IPS-NIHi7 (cell line): Measurements from ENCODE around the gene F7.

Experiments
- DNase-seq: peaks from one replicate; pipeline ENCODE4 v3.0.0; 2012; ENCODE audit warnings: mixed read lengths; ENCODE audit errors: extremely low spot score

Gene F7

GRCh38 chr13:113086991-113087922, 18.3 kb upstream of the F7 start:
- DNase-seq = no peak

- DNase-seq = no peak
Observed at GRCh38 chr13:113087923-113088690, 17.5 kb upstream of the F7 start.

DNA sequence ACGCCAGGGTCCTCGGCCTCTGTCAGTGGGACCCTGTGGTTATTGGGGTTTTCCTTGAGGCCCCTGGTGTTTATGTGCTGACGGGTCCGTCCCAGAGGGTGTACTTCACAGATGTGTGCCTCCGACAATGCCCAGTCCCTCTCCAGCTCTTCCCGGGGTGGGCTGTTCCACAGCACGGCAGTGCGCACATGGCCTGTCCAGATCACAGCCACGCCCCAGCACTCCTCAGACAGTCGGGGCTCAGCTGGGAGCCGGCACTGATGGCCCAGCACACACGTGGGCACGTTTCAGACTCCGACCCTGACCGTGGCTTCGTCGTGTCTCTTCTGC, 16.9 kb upstream of the F7 start:
- no peak for DNase-seq

- DNase-seq = peak; percentile 53
Observed at GRCh38 chr13:113089693-113090414, 15.7 kb upstream of the F7 start.

DNA sequence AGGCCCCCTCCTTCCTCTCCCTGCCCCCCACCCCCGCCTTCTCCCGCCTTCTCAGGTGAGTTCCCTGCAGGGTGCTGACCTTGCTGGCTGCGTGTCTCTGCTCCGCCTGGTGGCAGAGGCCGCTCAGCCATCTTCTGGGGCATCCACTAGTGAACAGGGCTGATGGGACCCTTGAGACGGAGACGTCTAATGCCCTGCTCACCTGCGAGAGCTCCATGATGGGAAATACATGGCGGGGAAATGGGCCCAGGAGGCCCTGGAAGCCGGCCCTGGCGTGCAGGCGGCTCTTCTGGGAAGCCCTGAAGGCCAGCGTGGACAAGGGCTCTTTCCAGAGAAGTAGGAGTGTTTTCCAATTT, 15.2 kb upstream of the F7 start:
- peak; percentile 83 for DNase-seq

- DNase-seq = no peak
Observed at GRCh38 chr13:113090806-113091205, 14.8 kb upstream of the F7 start.

DNA sequence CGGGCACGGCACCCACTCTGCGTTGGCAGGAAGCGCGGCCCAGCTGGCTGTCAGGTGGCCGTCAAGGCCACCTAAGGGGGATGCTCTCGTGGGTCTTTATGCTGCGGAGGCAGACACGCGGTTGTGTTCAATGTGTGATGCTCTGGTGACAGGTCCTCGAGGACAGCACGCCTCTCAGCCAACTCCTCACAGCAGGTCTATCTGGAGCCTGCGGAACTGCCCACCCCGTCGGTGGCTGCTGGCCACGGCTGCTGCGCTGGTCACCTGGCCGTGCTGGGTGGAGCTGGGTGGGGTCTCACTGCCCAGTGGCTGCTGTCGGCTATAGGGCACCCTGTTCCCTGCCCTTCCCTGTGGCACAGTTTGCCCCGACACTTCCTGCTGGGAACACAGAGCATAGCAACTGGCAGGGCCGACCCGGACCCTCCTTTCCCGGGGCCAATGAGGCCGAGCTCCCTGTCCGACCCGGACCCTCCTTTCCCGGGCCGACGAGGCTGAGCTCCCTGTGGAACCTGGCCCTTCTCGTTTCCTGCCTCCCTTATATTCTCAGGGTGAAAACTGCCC, 14.3 kb upstream of the F7 start:
- DNase-seq = no peak

GRCh38 chr13:113091891-113092775, 13.5 kb upstream of the F7 start:
- DNase-seq = no peak

DNA sequence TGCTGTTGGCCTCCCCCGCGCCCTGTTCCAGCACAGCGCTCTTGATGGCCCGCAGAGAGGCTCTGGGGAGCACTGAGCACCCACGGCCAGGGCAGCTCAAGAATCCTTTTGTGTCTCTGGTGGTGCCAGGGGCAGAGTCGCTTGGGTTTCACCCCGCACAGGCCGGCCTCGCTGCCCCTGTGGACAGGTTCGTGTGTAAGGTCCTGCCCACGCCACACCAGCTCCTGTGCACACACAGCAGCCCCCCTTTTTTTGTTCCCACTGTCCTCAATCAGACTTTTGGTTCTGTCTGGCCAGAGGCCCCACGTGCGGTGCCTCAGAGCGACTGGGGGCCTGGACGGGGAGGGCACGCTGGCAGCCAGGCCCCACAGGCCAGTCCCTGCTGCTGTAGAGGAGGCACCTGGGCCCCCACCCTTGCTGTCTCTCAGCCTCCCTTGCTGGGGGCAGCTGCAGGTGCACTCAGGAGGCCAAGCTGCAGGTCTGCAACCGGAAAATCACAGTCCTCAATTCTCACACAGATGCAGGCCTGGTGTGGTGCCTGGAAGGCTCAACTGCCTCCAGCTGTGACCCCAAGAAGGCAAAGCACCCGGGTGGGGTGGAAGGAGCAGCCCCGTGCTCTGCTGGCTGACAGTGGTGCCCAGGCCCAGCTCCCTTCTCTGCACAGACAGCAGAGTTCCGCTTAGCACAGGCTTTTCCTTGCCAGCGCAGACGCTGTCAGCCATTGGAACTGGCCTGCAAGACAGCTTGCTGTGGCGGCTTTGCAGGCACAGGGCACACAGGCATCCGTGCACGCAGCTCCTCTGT, 12.6 kb upstream of the F7 start:
- no peak for DNase-seq

DNA sequence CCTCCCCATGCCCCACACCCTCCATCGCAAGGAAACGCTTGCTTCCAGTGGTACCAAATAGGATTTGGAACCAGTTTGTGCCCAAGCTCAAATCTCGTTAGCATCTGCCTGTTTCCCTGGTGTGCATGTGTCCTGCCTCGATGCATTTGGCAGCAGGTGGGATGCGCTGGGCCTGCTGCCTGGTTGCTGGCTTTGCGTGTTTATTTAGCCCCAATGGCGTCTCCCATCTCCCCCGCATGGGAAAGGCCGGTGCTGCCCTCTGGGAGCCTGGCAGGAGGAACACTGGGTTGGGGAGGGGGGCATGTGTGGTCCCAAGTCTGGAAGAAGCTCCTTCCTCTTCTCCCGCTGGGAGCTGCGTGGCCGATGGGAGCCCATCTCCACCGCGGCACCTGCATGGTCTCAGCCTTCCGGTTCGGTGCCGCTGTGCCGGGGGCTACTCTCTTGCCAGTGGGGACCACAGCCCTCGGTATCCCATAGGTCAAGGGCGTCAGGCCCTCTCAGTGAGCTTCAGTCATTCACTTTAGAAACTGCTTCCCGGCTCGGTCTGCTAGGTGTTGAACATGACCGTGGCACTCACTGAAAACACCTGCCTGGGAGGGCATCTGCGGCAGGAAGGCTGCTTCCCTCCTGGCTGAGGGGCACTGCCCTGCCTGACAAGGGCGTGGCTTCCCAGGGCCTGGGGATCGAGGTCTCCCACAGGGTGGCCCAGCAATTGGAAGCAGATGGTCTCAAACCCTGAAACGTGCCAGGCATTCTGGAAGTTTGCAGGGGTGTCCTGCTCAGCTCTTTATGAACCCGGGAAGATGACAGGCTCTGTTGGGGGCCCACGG, 11.8 kb upstream of the F7 start:
- no peak for DNase-seq

- no peak for DNase-seq
Observed at GRCh38 chr13:113094410-113094800, 11.2 kb upstream of the F7 start.

GRCh38 chr13:113095146-113096051, 10.2 kb upstream of the F7 start:
- DNase-seq = no peak

DNA sequence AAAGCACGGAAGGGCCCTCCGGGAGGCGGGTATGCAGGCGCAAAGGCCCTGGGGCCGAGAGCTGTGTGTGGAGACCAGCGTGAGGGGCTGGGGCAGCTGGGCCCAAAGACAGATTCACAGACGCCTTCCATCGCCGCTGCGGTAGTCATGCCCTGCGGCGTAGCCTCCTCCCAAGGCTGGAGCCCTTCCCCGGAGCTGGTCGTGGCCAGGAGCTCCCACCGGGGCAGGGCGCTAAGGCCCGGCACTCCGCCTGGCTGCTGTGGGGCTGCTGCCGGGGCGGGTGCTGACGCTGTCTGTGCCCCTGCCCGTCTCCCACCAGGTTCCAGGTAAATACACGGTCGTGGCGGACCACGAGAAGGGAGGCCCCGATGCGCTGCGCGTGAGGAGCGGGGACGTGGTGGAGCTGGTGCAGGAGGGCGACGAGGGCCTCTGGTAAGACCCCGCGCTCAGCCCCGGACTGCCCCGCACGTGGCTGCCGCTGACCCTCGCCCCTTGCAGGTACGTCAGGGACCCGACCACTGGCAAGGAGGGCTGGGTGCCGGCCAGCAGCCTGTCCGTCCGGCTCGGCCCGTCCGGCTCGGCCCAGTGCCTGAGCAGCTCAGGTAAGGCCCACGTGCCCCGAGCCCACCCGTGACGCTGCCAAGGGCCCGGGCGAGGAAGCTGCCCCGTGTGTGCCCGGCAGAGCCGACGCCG, 9.4 kb upstream of the F7 start:
- DNase-seq = no peak

GRCh38 chr13:113096745-113097305, 8.8 kb upstream of the F7 start:
- DNase-seq = no peak

DNA sequence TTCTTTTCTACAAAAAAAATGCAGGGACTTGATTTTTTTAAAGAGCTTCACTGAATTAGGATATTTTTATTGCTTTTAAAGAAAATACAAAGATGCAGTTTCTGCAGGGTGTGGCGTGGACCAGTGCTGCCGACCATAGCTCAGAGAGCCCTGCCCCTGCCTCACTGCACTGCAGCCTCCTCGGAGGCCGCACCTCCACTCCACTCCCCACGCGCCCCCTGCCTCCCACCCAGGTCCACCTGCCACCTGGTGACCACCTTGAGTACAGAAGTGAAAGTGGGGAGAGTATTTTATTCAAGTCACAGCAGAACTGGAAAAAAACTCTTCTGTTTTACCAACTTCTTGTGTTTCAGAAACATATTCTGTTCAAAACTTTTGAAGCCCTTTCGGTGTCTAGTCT, 7.9 kb upstream of the F7 start:
- DNase-seq = no peak

DNA sequence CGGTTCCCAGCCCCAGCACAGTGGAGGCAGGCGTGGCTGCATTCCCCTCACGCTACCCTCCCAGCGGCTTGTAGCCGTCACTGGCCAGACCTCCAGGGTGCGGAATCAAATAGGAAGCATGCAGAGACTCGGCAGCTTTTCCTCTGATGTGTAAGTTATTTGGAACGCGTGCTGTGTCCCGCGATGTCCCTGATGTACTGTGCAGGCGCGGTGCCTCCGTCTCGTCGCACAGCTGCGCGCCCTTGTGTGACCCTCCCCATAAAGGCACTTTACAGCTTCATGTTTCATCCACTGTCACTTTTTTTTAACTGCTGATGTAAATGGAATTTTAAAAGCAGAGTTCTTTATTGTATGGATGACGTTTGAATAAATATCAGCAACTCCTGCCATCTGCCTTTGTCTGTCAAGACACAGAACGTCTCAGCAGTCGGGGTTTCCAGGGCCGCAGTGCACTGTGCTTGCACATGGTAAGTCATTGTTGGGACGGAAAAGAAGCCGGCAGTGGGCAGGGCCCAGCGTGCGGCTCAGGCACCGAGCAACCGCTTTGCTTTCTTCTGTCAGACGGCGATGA, 7.3 kb upstream of the F7 start:
- no peak for DNase-seq

- no peak for DNase-seq
Observed at GRCh38 chr13:113099142-113099541, 6.4 kb upstream of the F7 start.
